ENCODE results near the gene PERCC1.
"Not testable (repeated sequence)": the region's sequence is repeated elsewhere in the genome, so short reads cannot be mapped to it uniquely, and the experiment has no call there.

The PERCC1 gene

GRCh38 chr16:1435921-1436697 is 5.2 kb downstream of the PERCC1 start:
- no peak for DNase-seq

- DNase-seq = no peak
These were observed 6.0 kb downstream of the PERCC1 start for GRCh38 chr16:1436731-1437355.

GRCh38 chr16:1437606-1438005 is 6.7 kb downstream of the PERCC1 start:
- no peak for DNase-seq

GRCh38 chr16:1438229-1439057 is 7.6 kb downstream of the PERCC1 start:
- DNase-seq = no peak

- DNase-seq = no peak
These were observed 8.3 kb downstream of the PERCC1 start for GRCh38 chr16:1439058-1439698.

- DNase-seq = not testable (repeated sequence)
These were observed 8.8 kb downstream of the PERCC1 start for GRCh38 chr16:1439699-1440074.

GRCh38 chr16:1441391-1441829 is 10.5 kb downstream of the PERCC1 start:
- no peak for DNase-seq

GRCh38 chr16:1442697-1443096 is 11.8 kb downstream of the PERCC1 start:
- no peak for DNase-seq

GRCh38 chr16:1443403-1443973 is 12.6 kb downstream of the PERCC1 start:
- DNase-seq = no peak

- DNase-seq = no peak
These were observed 13.3 kb downstream of the PERCC1 start, which contains the start of gene CCDC154 for GRCh38 chr16:1443980-1444729. TSS of gene CCDC154 (minus strand) at chr16:1444556. CDS start at chr16:1444322, 234 bp downstream.

- no peak for DNase-seq
These were observed 14.0 kb downstream of the PERCC1 start for GRCh38 chr16:1444730-1445517.

- DNase-seq = no peak
These were observed 14.8 kb downstream of the PERCC1 start for GRCh38 chr16:1445518-1446203.

GRCh38 chr16:1446296-1447080 is 15.6 kb downstream of the PERCC1 start:
- DNase-seq = no peak

GRCh38 chr16:1447965-1448364 is 17.1 kb downstream of the PERCC1 start:
- no peak for DNase-seq

- no peak for DNase-seq
These were observed 17.7 kb downstream of the PERCC1 start for GRCh38 chr16:1448536-1449116.

GRCh38 chr16:1449201-1449788 is 18.4 kb downstream of the PERCC1 start:
- no peak for DNase-seq

GRCh38 chr16:1450218-1450617 is 19.3 kb downstream of the PERCC1 start:
- no peak for DNase-seq

- no peak for DNase-seq
These were observed 20.0 kb downstream of the PERCC1 start for GRCh38 chr16:1450841-1451240.

Data from DMS79 treated with DMSO at 0.1 percent for 48 hours (cell line).